Activated CD4-positive, alpha-beta memory T cell treated with anti-CD3 and anti-CD28 coated beads, Interleukin-2, amount 10 ng/mL, durations not matched to agents 7 days and 5 days (primary cell): ENCODE data around the gene ARHGEF26. TPM values are rescaled to one million over a fixed set of nuclear protein-coding genes. Genes with fewer than 3 reads are reported as not detected.
"Not testable (repeated sequence)": the region's sequence is repeated elsewhere in the genome, so short reads cannot be mapped to it uniquely, and the experiment has no call there.

ENCODE experiments used
- CTCF ChIA-PET: fragments of 350-600 bp; sonication (Branson Sonifier 250); formaldehyde crosslinking; loops from one replicate; lab custom pipeline; 2021; ENCODE audit warnings: antibody characterized with exemption, inconsistent platforms; lab: Charles Lee
- POLR2A ChIA-PET: fragments of 350-600 bp; sonication (Branson Sonifier 250); formaldehyde crosslinking; loops from one replicate; lab custom pipeline; 2021; ENCODE audit warnings: antibody characterized with exemption; lab: Charles Lee
- DNase-seq: peaks from one replicate; pipeline ENCODE4 v3.0.0-alpha.2; 2020
- H3K27ac Mint-ChIP-seq: one replicate; pipeline ENCODE4 v1.8.0; 2021; ENCODE audit warnings: mild to moderate bottlenecking, mixed read lengths
- H3K27me3 Mint-ChIP-seq: one replicate; pipeline ENCODE4 v1.8.0; 2021; ENCODE audit warnings: mixed read lengths
- H3K36me3 Mint-ChIP-seq: one replicate; pipeline ENCODE4 v1.8.0; 2021; ENCODE audit warnings: low read depth, mixed read lengths
- H3K4me1 Mint-ChIP-seq: one replicate; pipeline ENCODE4 v1.8.0; 2021; ENCODE audit warnings: mixed read lengths
- H3K4me3 Mint-ChIP-seq: one replicate; pipeline ENCODE4 v1.8.0; 2021; ENCODE audit warnings: mild to moderate bottlenecking, mixed read lengths
- H3K9me3 Mint-ChIP-seq: one replicate; pipeline ENCODE4 v1.8.0; 2021; ENCODE audit warnings: mixed read lengths
- total RNA-seq, 2 experiments: library from RNA; stranded (reverse); gene quantifications; one replicate each; pipeline ENCODE4 v1.2.3, GENCODE V29; 2021

ARHGEF26 gene, protein sequence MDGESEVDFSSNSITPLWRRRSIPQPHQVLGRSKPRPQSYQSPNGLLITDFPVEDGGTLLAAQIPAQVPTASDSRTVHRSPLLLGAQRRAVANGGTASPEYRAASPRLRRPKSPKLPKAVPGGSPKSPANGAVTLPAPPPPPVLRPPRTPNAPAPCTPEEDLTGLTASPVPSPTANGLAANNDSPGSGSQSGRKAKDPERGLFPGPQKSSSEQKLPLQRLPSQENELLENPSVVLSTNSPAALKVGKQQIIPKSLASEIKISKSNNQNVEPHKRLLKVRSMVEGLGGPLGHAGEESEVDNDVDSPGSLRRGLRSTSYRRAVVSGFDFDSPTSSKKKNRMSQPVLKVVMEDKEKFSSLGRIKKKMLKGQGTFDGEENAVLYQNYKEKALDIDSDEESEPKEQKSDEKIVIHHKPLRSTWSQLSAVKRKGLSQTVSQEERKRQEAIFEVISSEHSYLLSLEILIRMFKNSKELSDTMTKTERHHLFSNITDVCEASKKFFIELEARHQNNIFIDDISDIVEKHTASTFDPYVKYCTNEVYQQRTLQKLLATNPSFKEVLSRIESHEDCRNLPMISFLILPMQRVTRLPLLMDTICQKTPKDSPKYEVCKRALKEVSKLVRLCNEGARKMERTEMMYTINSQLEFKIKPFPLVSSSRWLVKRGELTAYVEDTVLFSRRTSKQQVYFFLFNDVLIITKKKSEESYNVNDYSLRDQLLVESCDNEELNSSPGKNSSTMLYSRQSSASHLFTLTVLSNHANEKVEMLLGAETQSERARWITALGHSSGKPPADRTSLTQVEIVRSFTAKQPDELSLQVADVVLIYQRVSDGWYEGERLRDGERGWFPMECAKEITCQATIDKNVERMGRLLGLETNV
- total RNA-seq, result under 1 TPM; 0.13 TPM

DNA sequence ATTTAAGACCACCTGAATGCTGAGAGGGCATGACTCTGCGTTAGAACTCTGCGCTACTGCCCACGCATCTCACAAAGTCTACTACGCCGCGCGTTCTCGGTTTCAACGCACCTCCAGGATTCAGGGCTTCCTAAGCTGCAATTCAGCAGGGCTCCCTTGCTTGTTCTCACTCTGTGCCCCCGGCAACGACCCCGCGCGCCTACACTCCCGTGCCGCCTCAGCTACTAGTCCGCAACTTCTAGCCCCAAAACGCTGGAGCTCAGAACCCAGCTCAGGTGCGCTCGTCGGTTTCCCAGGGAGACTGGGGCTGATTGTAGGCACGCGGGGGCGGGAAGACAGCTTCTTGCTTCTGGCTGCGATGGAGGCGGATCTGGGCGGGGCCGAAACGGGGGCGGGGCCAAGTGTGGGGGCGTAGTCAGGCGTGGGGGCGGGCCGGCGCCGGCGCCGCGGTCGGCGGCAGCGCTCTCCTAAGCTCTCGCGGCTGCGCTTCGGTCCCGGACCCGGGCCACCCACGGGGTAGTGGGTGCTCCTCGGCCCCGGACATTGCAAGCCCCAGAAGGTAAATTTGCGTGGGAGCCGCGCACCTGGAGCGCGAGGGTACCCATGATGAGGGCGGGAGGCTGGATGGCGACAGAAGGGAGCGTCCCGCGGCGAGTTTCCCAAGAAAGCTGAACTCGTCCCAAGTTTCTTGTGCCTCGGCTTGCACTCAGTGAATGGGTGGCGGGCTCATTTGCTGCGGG lies at the start of gene ARHGEF26:
Gene ARHGEF26 (plus strand): TSS at position 430 of the 740 bp plus-strand sequence. CDS start 603 bp downstream, outside the sequence.
- POLR2A ChIA-PET, result no interaction called here
- CTCF ChIA-PET, result interaction anchor here (1.7 kb wide), 1 partner anchor 133 kb away, joined by 4 read pairs; no protein-coding TSS in a partner anchor
- Mint-ChIP-seq H3K4me3 (peak within 1 kb of the TSS; percentile 74), H3K4me1 (peaks cover 17% of the 10 kb centered on the region), H3K9me3 (no peaks in the 10 kb centered on the region), H3K27me3 (peaks cover 66% of the 10 kb centered on the region), H3K27ac (no peak within 1 kb of the TSS), H3K36me3 (no peaks in the 10 kb centered on the region)
- DNase-seq, result peak; percentile 85

DNA sequence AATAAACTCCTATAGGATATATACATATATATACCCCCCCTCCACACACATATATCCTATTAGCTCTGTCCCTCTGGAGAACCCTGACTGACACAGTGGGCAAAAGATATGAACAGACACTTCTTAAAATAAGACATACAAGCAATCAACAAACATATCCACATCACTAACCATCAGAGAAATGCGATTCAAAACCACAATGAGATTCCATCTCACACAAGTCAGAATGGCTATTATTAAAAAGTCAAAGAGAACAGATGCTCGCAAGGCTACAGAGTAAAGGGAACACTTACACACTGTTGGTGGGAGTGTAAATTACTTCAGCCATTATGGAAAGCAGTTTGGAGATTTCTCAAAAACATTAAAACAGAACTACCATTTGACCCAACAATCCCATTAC lies 46.2 kb upstream of the ARHGEF26 start:
- H3K9me3 Mint-ChIP-seq, result no peaks in the 10 kb centered on the region
- ChIA-PET CTCF (no interaction called here), POLR2A (no interaction called here)
- no peaks in the 10 kb centered on the region for H3K36me3 Mint-ChIP-seq
- no peaks in the 10 kb centered on the region for H3K4me1 Mint-ChIP-seq
- no peaks in the 10 kb centered on the region for H3K27me3 Mint-ChIP-seq
- no peak overlapping the region for H3K27ac Mint-ChIP-seq
- H3K4me3 Mint-ChIP-seq, result no peak overlapping the region
- DNase-seq, result no peak

DNA sequence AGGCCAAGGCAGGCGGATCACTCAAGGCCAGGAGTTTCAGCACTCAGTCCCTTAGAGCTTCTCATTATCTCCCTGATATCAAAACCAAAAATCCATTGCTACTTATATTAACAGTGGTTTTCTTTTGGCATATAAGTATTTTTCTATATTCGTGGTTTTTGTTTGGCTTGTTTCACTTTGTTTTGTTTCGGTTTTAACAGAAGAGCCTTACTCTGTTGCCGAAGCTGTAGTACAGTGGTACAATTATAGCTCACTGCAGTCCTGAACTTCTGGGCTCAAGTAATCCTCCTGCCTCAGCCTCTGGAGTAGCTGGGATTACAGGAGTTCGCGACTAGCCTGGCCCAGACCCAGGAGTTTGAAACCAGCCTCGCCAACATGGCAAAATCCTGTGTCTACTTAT lies 42.5 kb upstream of the ARHGEF26 start:
- CTCF ChIA-PET, result no interaction called here
- no peaks in the 10 kb centered on the region for H3K4me1 Mint-ChIP-seq
- H3K36me3 Mint-ChIP-seq, result no peaks in the 10 kb centered on the region
- no peak overlapping the region for H3K4me3 Mint-ChIP-seq
- DNase-seq, result no peak
- no peaks in the 10 kb centered on the region for H3K9me3 Mint-ChIP-seq
- H3K27ac Mint-ChIP-seq, result no peak overlapping the region
- no peaks in the 10 kb centered on the region for H3K27me3 Mint-ChIP-seq
- POLR2A ChIA-PET, result no interaction called here

GRCh38 chr3:154081305-154081704 lies 39.9 kb upstream of the ARHGEF26 start:
- Mint-ChIP-seq H3K27me3 (no peaks in the 10 kb centered on the region), H3K27ac (no peak overlapping the region), H3K4me3 (no peak overlapping the region), H3K36me3 (no peaks in the 10 kb centered on the region), H3K9me3 (no peaks in the 10 kb centered on the region), H3K4me1 (no peaks in the 10 kb centered on the region)
- ChIA-PET CTCF (no interaction called here), POLR2A (no interaction called here)
- no peak for DNase-seq

- Mint-ChIP-seq H3K27ac (no peak overlapping the region), H3K4me1 (no peaks in the 10 kb centered on the region), H3K36me3 (no peaks in the 10 kb centered on the region), H3K27me3 (no peaks in the 10 kb centered on the region), H3K4me3 (no peak overlapping the region), H3K9me3 (no peaks in the 10 kb centered on the region)
- DNase-seq, result no peak
- POLR2A ChIA-PET, result no interaction called here
- CTCF ChIA-PET, result no interaction called here
Measured at GRCh38 chr3:154085071-154085470, 36.1 kb upstream of the ARHGEF26 start.

DNA sequence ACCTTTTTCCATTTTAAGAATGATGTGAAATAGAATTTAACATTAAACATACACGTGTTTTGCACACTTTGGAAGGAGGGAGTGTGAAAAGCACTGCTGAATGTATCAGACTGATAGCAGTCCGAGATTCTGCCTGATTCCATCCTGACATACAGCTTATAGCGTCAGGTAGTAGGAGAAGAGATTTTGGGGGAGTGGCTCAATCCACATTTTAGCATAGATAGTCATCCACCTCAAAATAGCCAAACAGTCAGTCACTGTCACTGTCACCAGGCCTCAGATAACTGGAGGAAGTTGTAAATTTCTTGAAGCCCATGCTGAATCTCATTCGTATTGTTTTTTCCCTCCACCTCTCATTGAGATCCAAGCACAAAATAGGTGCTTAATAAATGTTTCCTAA lies 35.4 kb upstream of the ARHGEF26 start:
- ChIA-PET CTCF (no interaction called here), POLR2A (no interaction called here)
- H3K9me3 Mint-ChIP-seq, result no peaks in the 10 kb centered on the region
- H3K4me1 Mint-ChIP-seq, result no peaks in the 10 kb centered on the region
- H3K4me3 Mint-ChIP-seq, result no peak overlapping the region
- H3K27me3 Mint-ChIP-seq, result no peaks in the 10 kb centered on the region
- DNase-seq, result no peak
- H3K27ac Mint-ChIP-seq, result no peak overlapping the region
- H3K36me3 Mint-ChIP-seq, result no peaks in the 10 kb centered on the region

GRCh38 chr3:154086286-154086685 lies 34.9 kb upstream of the ARHGEF26 start:
- Mint-ChIP-seq H3K27ac (no peak overlapping the region), H3K4me3 (no peak overlapping the region), H3K9me3 (no peaks in the 10 kb centered on the region), H3K4me1 (no peaks in the 10 kb centered on the region), H3K27me3 (no peaks in the 10 kb centered on the region), H3K36me3 (no peaks in the 10 kb centered on the region)
- POLR2A ChIA-PET, result no interaction called here
- no peak for DNase-seq
- CTCF ChIA-PET, result no interaction called here

DNA sequence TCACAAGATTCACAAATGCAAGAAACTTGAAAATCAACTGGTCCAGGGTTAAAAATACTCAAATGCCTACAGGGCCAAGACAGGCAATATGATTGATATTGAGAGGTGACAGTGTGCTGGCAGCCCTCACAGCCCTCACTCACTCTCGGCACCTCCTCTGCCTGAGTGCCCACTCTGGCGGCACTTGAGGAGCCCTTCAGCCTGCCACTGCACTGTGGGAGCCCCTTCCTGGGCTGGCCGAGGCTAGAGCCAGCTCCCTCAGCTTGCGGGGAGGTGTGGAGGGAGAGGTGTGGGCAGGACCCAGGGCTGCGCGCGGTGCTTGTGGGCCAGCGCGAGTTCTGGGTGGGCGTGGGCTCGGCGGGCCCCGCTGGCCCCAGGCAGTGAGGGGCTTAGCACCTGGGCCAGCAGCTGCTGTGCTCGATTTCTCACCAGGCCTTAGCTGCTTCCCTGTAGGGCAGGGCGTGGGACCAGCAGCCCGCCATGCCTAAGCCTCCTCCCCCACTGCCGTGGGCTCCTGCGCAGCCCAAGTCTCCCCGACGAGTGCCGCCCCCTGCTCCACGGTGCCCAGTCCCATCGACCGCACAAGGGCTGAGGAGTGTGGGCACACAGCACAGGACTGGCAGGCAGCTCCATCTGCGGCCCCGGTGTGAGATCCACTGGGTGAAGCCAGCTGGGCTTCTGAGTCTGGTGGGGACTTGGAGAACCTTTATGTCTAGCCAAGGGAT lies 33.3 kb upstream of the ARHGEF26 start:
- H3K9me3 Mint-ChIP-seq, H3K4me1 Mint-ChIP-seq, H3K36me3 Mint-ChIP-seq, H3K4me3 Mint-ChIP-seq, DNase-seq, H3K27ac Mint-ChIP-seq, POLR2A ChIA-PET, H3K27me3 Mint-ChIP-seq, CTCF ChIA-PET: not testable (repeated sequence)

DNA sequence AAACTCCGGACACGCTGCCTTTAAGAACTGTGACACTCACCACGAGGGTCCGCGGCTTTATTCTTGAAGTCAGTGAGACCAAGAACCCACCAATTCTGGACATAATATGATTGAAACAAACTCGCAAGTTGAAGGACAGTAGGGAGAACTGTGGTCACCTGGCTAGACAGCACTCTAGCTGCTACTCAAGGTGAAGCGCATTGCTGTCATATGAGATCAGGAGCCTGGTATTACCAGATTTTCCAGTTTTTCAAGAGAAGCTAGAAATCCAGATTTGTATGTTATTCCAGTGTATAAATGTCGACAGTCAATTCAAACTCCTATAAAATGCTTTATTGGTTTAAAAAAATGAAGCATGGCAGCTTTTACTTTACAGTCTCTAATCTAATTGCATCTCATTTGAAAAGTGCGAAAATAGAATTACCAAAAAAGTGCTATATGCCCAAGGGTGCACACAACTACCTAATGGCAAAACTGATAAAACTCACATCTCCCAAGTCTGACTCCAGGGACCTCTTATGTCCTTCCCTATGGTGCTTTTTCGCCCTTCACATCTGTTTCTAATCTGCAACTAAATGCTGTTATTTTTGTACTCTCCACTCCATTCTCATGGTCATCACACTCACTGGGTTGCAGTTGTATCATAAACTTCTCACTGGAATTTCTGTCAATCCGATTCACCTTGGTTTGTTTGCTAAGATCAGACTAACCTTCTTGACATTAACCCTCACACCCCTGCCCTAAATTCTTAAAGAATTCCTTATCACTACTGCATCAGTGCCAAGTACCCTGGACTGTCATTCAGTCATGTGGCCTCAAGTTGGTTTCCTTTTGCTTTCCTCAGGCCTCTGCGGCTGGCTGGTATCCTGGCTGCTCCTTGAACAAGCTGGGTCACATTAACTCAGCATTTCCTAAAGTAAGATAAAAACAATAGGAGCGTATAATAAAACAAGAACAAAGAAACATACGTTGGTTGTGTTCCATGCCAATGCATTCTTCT lies 31.5 kb upstream of the ARHGEF26 start:
- no peak overlapping the region for H3K4me3 Mint-ChIP-seq
- no peaks in the 10 kb centered on the region for H3K36me3 Mint-ChIP-seq
- H3K27me3 Mint-ChIP-seq, result no peaks in the 10 kb centered on the region
- no peak overlapping the region for H3K27ac Mint-ChIP-seq
- no peak for DNase-seq
- no peaks in the 10 kb centered on the region for H3K9me3 Mint-ChIP-seq
- ChIA-PET POLR2A (no interaction called here), CTCF (no interaction called here)
- no peaks in the 10 kb centered on the region for H3K4me1 Mint-ChIP-seq

- no peaks in the 10 kb centered on the region for H3K4me1 Mint-ChIP-seq
- H3K27me3 Mint-ChIP-seq, result peaks cover 2% of the 10 kb centered on the region
- H3K9me3 Mint-ChIP-seq, result no peaks in the 10 kb centered on the region
- POLR2A ChIA-PET, result no interaction called here
- no peaks in the 10 kb centered on the region for H3K36me3 Mint-ChIP-seq
- no peak for DNase-seq
- H3K4me3 Mint-ChIP-seq, result no peak overlapping the region
- CTCF ChIA-PET, result no interaction called here
- H3K27ac Mint-ChIP-seq, result no peak overlapping the region
Measured at GRCh38 chr3:154094051-154094450, 27.1 kb upstream of the ARHGEF26 start.

- POLR2A ChIA-PET, result no interaction called here
- CTCF ChIA-PET, result no interaction called here
- Mint-ChIP-seq H3K27me3 (peaks cover 2% of the 10 kb centered on the region), H3K9me3 (no peaks in the 10 kb centered on the region), H3K36me3 (no peaks in the 10 kb centered on the region), H3K4me3 (no peak overlapping the region), H3K27ac (no peak overlapping the region), H3K4me1 (no peaks in the 10 kb centered on the region)
- no peak for DNase-seq
Measured at GRCh38 chr3:154095832-154096421, 25.3 kb upstream of the ARHGEF26 start.
